Muscle of arm (tissue), 12 donors: Measurements from ENCODE around the gene SMARCA4. TPM values are rescaled to one million over a fixed set of nuclear protein-coding genes. Genes with fewer than 3 reads are reported as not detected.
"Not testable (repeated sequence)": the region's sequence is repeated elsewhere in the genome, so short reads cannot be mapped to it uniquely, and the experiment has no call there.

Experiments used
- DNase-seq: peaks from one replicate; pipeline ENCODE4 v3.0.0-alpha.2; 2013
- polyA plus RNA-seq, 12 donors: library from polyadenylated mRNA; unstranded; fragments of 120-200 nt; gene quantifications; one replicate each; pipeline ENCODE4 v1.2.1, GENCODE V29; 2013; ENCODE audit not compliant: insufficient read length in 12 of 12

SMARCA4 gene
- polyA plus RNA-seq, 12 donors, result 69.3 to 181 (median 86.1) TPM

DNA sequence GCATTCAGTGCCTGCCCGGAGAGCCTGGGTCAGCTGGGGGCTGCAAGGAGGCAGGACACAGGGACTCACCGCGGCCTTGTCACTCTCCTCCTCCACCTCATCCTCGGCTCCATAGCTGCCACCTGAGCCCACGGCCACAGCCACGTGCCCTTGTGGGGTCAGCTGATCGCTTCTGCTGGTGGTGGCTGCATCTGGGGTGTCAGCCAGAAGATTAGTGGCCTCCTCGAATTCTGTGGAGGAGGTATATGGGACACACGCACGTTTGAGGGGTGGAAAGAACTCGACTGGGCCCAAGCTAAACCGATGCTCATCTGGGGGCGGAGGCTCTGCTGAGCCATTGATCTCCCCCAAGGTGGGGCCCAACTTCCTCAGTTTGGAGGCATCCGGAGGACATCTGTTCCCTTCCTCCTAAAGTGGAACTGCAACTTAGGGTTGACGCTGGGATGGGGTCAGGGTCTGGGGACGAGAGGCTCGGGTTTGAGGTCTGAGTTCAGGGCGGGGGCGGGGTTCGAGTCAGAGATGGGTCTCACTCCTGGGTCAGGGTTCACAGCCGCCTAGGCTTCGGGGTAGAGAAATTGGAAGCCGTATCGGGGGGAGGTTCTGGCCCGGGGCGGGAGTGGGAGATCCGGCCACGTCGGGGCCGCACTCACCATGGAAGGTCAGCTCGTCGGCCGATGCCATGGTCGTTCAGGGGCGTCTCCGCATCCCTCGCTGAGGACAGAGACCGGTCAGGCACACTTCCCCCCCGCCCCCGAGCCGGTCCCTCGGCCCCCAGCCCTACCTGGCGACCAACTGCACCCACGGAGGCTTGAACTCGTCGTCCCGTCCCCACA lies 32.9 kb upstream of the SMARCA4 start:
- DNase-seq, result no peak

DNA sequence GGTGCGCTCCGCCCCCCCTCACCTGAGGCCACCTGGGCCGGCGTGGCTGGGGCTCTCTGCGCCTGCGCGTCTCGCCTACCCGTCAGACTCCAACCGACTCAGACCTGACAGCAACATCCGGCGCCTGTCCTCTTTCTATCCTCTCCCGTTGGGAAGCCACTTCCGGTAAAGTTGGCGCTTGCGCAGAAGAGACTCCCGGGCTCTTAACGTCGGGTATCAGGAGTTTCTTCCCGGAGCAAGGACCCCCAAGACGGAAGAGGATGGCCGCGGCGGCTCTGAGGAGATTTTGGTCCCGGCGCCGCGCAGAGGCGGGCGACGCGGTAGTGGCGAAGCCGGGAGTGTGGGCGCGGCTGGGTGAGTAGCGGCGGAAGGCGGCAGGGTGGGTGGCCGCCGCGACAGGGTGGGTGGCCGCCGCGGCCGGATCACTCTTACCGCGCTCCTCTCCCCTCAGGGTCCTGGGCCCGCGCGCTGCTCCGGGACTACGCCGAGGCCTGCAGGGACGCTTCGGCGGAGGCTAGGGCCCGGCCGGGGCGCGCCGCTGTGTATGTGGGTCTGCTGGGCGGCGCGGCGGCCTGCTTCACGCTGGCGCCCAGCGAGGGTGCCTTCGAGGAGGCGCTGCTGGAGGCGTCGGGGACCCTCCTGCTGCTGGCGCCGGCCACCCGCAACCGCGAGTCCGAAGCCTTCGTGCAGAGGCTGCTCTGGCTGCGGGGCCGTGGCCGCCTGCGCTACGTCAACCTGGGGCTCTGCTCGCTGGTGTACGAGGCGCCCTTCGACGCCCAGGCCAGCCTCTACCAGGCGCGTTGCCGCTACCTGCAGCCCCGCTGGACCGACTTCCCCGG lies 32.0 kb upstream of the SMARCA4 start, which contains the start of the genes TIMM29 and YIPF2:
Gene TIMM29 (plus strand): TSS at position 249 of the 839 bp plus-strand sequence. CDS start 12 bp downstream, at position 261.
Gene YIPF2 (minus strand): TSS at position 77 of the 839 bp plus-strand sequence. CDS start 229 bp downstream, outside the sequence.
- DNase-seq, result peak; percentile 98

DNA sequence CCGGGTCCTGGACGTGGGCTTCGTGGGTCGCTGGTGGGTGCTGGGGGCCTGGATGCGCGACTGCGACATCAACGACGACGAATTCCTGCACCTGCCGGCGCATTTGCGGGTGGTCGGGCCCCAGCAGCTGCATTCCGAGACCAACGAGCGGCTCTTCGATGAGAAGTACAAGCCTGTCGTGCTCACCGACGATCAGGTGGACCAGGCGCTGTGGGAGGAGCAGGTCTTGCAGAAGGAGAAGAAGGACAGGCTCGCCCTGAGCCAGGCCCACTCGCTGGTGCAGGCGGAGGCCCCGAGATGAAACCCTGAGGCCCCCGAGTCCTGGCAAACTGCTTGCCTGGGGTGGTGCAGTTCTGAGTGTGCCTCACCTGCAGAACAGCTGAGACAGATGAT lies 31.4 kb upstream of the SMARCA4 start:
- DNase-seq, result no peak

DNA sequence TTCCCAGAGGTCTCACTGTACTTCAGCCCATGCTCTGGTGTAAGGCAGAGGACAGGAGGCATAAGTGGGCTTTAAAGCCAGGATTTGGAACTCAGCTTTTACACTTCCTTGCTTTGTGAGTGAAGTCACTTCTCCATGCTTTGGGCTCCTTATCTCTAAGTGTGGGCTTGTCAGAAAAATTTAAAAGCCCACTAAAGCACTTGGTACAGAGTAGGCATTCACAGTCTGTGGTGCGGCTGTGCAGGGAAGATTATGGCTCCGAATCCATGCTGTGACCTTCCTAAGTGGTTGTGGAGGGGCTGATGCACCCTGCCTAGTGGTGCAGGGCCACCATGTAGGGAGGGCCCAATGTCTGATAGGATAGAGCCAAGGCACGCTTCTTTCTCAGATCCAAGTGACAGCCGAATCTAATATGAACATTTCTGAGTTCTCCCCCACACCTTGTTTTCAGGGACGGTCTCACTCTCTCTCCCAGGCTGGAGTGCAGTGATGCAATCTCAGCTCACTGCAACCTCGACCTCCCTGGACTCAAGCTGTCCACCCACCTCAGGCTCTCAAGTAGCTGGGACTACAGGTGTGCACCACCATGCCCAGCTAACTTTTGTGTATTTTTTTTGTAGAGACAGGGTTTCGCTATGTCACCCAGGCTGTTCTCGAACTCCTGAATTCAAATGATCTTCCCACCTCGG lies 25.3 kb upstream of the SMARCA4 start:
- no peak for DNase-seq

DNA sequence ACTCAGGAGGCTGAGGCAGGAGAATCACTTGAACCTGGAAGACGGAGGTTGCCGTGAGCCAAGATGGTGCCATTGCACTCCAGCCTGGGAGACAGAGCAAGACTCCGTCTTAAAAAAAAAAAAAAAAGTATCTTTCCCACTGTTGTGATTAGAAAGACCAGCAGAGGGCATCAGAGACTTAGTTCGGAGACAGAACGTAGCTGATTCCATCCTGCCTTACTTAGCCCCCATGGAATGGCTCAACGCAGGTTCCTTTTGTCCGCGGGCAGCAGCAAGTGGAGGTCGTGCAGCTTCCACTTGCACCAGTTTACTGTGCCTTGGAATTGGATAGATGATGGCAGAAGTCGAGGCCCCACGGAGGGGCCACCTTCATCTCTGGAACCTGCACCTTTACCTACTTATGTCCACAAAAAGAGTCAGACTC lies 24.2 kb upstream of the SMARCA4 start:
- peak; percentile 82 for DNase-seq

DNA sequence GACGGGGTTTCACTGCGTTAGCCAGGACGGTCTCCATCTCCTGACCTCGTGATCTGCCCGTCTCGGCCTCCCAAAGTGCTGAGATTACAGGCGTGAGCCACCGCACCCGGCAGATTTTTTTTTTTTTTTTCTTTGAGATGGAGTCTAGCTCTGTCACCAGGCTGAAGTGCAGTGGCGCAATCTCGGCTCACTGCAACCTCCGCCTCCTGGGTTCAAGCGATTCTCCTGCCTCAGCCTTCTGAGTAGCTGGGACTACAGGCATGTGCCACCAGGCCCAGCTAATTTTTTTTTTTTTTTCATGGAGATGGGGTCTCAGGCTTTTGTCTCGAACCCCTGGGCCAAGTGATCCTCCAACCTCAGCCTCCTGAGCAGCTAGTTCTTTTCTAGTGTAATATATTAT lies 19.2 kb upstream of the SMARCA4 start:
- DNase-seq, result not testable (repeated sequence)

DNA sequence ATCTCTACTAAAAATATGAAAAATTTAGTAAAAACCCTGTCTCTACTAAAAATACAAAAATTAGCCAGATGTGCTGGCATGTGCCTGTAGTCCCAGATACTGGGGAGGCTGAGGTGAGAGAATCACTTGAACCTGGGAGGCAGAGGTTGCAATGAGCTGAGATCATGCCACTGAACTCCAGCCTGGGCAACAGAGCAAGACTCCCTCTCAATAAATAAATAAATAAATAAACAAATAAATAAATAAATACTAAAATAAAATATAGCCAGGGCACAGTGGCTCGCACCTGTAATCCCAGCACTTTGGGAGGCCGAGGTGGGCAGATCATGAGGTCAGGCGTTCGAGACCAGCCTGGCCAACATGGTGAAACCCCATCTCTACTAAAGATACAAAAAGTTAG lies 17.4 kb upstream of the SMARCA4 start:
- DNase-seq, result not testable (repeated sequence)

DNA sequence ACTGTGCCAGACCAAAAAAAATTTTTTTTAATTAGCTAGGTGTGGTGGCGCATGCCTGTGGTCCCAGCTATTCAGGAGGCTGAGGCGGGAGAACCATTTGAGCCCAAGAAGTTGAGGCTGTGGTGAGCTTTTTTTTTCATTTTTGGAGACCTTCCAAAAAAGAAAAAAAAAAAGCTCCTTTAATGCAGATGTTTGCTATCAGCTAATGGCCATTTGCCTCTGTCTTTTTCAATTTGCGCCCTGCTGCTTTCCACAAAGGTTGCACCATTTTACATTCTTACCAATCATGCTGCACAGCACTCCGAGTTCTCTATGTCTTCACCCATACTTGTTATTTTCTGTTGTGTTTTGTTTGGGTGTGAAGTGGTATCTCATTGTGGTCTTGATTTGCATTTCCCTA lies 15.6 kb upstream of the SMARCA4 start:
- no peak for DNase-seq

DNA sequence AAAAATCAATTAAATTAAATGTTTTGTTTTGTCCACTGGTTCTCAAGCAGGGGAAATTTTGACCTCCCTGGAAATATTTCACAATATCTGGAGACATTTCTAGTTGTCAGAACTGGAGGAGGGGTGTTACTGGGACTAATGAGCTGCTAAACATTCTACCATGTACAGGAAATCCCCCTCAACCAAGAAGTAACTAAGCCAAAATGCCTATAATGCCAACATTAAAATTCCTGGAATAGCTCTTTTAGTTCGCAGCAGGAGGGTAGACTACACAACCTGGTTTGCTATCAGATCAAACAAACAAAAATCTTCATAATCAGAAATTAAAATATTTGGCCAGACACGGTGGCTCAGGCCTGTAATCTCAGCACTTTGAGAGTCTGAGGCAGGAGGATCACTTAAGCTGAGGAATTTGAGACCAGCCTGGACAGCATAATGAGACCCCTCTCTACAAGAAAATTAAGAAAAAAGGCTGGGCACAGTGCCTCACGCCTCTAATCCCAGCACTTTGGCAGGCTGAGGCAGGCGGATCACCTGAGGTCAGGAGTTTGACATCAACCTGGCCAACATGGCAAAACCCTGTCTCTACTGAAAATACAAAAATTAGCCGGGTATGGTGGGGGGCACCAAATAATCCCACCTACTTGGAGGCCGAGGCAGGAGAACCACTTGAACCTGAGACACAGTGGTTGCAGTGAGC lies 13.7 kb upstream of the SMARCA4 start:
- DNase-seq, result no peak

DNA sequence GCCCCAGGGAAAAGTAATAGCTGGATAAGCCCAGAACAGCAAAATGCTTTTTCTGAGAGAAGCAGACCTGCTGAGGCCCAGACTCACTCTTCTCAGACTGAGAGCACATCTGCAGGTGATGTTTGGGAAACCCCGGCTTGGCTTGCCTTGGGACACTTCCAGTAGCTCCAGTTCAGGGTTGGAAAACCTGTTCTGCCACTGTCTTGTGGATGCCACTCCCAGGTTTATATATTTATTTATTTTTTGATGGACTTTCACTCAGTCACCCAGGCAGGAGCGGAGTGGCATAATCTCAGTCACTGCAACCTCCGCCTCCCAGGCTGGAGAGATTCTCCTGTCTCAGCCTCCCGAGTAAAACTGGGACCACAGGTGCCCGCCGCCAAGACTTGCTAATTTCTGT lies 8.0 kb upstream of the SMARCA4 start:
- no peak for DNase-seq

DNA sequence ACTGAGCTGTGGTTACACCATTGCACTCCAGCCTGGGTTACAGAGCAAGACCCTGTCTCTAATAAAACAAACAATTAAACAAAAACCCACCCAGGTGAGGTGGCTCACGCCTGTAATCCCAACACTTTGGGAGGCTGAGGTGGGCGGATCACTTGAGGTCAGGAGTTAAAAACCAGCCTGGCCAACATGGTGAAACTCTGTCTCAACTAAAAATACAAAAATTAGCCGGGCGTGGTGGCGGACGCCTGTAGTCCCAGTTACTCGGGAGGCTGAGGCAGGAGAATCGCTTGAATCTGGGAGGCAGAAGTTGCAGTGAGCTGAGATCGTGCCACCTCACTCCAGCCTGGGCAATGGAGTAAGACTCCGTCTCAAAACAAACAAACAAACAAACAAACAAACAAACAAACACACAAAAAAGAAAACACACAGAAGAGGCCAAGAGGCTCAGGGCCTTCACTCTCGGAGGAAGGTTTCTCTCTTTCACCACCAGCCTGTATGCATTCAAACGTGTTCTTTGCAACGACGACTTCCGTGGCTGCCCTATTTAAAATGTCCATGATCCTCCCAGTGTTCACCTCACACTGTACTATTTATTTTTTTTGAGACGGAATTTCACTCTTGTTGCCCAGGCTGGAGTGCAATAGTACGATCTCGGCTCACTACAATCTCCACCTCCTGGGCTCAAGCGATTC lies 1.4 kb upstream of the SMARCA4 start:
- not testable (repeated sequence) for DNase-seq

DNA sequence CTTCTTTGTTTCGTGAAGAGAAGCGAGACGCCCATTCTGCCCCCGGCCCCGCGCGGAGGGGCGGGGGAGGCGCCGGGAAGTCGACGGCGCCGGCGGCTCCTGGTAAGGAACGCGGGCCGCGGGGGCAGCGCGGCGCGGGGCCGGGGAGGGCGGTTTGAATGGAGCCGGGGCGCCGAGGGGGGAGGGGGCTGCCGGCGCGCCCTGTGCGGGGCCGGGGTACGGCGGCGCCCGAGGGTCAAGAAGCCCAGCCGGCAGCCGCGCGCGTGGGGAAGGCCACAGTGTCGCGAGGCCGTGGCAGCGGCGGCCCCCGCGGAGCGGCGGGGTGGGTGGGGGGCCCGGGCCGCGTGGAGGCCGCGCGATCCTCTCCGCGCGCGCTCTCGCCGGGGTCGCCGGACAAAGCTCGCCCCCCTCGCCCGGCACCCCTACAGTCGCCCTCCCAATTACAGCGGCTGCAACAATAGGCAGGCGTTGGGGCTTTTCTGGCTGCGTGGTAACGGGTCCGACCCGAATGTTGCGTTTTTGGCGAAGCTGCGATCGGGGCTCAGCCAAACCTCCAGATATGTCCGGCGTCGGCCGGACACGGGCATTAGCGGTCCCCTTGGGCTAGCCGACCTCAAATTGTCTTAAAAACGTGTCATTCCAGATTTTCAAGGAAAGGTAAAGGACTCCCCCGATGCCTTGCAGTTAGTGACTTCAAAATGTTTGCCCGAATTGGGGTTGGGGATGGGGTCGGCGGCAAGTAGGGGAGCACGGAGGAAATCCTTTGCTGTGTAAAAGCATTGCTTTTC lies 437 bp downstream of the SMARCA4 start:
- peak; percentile 54 for DNase-seq

DNA sequence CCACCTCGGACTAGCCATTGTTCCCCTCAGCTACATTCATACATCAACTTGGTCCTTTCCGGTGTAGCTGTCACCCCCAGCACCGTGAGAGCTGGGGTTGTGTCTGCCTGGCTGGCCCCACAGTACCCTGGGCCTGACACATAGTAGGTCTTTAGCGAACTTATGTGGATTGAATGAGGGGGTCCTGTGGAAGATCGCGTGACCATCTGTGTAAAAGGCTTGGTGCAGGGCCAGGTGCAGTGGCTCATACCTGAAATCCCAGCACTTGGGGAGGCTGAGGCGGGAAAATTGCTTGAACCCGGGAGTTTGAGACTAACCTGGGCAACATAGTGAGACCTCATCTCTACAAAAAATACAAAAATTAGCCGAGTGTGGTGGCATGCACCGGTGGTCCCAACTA lies 2.0 kb downstream of the SMARCA4 start:
- DNase-seq, result no peak

DNA sequence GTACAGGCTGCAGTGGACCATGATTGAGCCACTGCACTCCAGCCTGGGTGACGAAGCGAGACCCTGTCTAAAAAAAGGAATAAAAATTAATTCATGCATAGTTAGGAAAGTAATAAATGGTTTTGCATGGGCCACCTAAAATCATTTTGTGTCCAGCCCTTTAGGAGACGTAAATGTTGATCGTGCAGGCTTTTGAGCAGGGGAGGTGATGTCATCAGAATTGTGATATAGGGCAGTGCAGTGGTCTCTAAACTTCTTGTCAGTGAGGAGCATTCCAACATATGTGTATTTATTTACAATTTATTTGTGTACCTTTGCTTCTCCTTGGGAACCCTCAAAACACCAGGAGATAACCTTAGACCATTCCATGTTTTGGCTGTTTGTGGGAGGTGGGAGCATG lies 3.0 kb downstream of the SMARCA4 start:
- DNase-seq, result no peak

DNA sequence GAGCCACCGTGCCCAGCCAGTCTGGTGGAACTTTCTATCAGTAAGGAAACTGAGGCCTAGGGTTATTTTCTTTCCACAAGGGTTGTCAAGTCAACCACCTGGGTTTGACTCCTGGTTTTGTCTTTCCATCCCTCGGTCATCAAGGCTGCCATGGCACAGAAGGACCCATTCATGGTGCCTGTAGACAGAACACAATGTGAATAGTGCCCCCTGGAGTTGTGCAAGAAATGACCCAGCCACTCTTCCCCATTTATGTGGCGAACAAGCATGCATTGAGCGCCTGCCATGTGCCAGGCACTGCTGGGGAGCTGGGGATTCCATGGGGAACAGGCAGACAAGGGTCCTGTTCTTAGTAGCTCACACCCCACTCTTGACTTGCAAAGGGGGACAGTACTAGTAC lies 4.1 kb downstream of the SMARCA4 start:
- no peak for DNase-seq

DNA sequence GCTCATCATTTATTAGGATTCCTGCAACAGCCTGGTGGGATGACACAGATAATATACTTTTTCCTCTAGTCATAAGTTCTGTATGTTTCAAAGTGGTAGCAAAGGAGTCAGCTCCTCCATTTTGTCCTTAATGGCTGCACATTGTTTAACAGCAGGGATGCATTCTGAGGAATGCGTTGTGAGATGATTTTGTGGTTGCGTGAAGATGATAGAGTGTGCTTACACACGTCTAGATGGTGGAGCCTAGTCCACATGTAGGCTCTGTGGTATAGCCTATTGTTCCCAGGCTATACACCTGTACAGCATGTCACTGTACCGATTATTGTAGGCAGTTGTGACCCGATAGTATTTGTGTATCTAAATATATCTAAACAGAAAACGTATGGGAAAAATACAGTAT lies 4.6 kb downstream of the SMARCA4 start:
- no peak for DNase-seq

DNA sequence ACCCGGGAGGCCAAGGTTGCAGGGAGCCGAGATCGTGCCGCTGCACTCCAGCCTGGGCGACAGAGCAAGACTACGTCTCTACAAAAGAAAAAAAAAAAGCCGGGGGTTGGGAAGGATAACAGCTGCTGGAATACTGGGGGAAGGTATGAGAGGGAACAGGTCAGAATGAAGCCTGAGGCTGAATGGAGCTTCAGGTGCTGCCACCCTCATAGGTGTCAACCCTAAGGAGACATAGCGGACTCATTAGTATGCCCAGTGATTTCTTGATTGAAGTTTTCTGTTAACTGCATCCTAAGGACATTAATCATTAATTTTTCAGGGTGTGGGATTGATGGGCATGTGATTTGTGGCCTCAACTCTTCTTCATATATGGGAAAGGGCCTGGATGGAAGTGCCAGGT lies 6.0 kb downstream of the SMARCA4 start:
- DNase-seq, result no peak

DNA sequence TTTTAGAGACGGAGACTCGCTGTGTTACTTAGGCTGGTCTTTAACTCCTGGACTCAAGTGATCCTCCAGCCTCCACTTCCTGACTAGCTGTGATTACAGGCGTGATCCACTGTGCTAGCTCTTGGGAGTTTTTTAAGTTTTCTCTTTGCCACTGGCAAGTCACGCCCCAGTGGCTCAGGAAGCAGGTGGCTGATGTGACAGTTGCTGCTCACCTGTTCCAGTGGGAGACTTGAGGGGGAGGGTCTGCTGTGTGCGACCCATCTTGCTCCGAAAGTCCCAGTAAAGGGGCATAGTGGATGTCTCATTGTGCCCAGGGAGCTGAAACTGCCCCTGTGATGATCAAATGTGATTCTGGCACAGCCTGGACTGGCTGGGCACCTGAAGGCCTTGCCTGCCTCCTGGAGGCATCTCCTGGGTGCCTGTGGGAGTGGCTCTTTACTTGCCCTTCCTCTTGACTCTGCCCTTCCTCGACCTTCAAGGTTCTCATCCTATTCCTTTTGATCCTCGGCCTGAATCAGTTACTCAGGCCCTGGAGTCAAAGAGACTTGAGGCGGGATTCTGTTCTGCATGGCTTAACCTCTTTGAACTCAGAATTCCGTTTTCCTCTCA lies 7.8 kb downstream of the SMARCA4 start:
- no peak for DNase-seq

DNA sequence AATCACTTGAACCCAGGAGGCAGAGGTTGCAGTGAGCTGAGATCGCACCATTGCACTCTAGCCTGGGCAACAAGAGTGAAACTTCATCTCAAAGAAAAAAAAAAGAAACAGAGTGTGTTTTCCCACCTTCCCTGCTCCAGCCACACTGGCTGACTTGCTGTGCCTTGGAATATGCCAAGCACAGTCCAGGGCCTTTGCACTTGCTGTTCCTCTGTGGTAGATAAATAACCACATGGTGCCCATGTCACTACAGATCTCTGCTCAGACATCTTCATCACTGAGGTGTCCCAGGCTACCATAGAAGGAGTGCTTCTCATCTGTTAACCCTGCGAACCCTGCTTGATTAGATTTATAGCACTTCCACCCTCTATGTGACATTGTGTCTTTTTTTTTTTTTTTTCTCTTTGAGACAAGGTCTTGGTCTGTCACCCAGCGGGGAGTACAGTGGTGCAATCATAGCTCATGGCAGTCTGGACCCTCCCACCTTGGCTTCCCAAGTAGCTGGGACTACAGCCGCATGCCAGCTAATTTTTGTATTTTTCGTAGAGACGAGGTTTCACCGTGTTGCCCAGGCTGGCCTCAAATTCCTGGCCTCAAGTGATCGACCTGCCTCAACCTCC lies 10.4 kb downstream of the SMARCA4 start:
- DNase-seq, result no peak
